Uterus (tissue), 4 donors: ENCODE data around the gene HMGXB4. TPM values are rescaled to one million over a fixed set of nuclear protein-coding genes. Genes with fewer than 3 reads are reported as not detected.

Experiments used
- DNase-seq, 2 donors: peaks; one replicate each; pipeline ENCODE4 v3.0.0-alpha.2; 2019 to 2020
- H3K27ac ChIP-seq, 2 donors: fragments of 200-600 bp; sonication (generic); 1 replicate in 1 of 2; 2 replicates in 1 of 2; pipeline ENCODE4 v1.5.1; 2016 to 2018
- H3K27me3 ChIP-seq, 2 donors: fragments of 200-600 bp; sonication (generic); one replicate each; pipeline ENCODE4 v1.5.1; 2018 to 2019; ENCODE audit warnings: control low read depth in 1 of 2
- H3K36me3 ChIP-seq, 2 donors: fragments of 200-600 bp; sonication (generic); one replicate each; pipeline ENCODE4 v1.5.1; 2019; ENCODE audit warnings: control low read depth in 1 of 2
- H3K4me1 ChIP-seq, 2 donors: fragments of 200-600 bp; sonication (generic); one replicate each; pipeline ENCODE4 v1.5.1; 2018 to 2019; ENCODE audit warnings: control low read depth in 1 of 2
- H3K4me3 ChIP-seq, 2 donors: fragments of 200-600 bp; sonication (generic); 1 replicate in 1 of 2; 2 replicates in 1 of 2; pipeline ENCODE4 v1.5.1; 2018 to 2019; ENCODE audit warnings: mild to moderate bottlenecking in 1 of 2
- H3K9me3 ChIP-seq, 2 donors: fragments of 200-600 bp; sonication (generic); one replicate each; pipeline ENCODE4 v1.5.1; 2019; ENCODE audit warnings: control low read depth in 1 of 2
- POLR2A ChIP-seq, 2 donors: fragments of 450-650 bp; IDR thresholded peaks; one replicate each; pipeline ENCODE4 v1.6.1; 2016; ENCODE audit warnings: antibody characterized with exemption in 2 of 2, mild to moderate bottlenecking in 1 of 2, moderate library complexity in 1 of 2
- intact Hi-C: fragments of 100-400 bp; cut with DNase I; formaldehyde crosslinking; loops from one replicate; pipeline ENCODE4 v1.15.1; 2023; ENCODE audit warnings: low total_unique reads
- total RNA-seq, 4 donors: library from RNA; depleted of rRNA in 3 of 4; stranded (reverse); fragments of >200 nt in 3 of 4; gene quantifications; one replicate each; pipeline versions ENCODE4 v1.1.0 to v1.2.4, GENCODE V29; 2014 to 2023
- TF ChIP-seq, protein P1 (sequence below), 4 experiments: fragments of 200-600 bp in 2 of 4; fragments of 450-650 bp in 2 of 4; sonication (generic) in 2 of 4; IDR thresholded peaks; one replicate each; pipeline ENCODE4 v1.5.1; 2016 to 2019; ENCODE audit warnings: antibody characterized with exemption in 4 of 4, mild to moderate bottlenecking in 2 of 4, moderate library complexity in 1 of 4
- donor health status: DM: yes; HTN: yes; CAD: no.

The HMGXB4 gene
- total RNA-seq, 4 donors from 2014 or later: 15.1 to 29.6 (median 20.8) TPM

DNA sequence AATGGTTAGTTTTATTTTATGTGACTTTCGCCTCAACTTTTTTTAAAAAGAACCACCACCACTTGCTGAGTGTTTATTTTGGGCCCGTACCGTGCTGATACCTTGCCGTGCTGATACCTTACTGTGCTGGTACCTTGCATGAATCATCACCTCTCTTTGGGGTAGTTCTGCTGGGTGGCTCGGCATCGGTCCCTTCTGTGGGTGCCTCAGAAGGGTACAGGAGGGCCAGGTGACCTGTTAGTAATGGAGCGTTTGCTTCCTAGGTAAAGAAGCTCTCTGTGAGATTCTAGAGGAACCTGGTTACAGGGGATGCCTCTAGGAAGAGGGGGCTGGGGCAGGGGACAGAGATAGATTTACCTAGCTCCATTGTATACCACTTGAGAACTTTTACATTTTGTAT, 59.5 kb downstream of the HMGXB4 start:
- Histone ChIP-seq H3K27me3 (no peaks in the 10 kb centered on the region), H3K9me3 (no peaks in the 10 kb centered on the region), H3K27ac (no peak overlapping the region), H3K4me1 (peaks cover 0 to 12% of the 10 kb centered on the region in 2 donors), H3K36me3 (no peaks in the 10 kb centered on the region), H3K4me3 (no peak overlapping the region)
- no peak for TF ChIP-seq POLR2A (IDR thresholded peaks at IDR 0.05)
- DNase-seq: peak in 1 of 2 donors; percentile 2
- intact Hi-C loops: no loop called here

DNA sequence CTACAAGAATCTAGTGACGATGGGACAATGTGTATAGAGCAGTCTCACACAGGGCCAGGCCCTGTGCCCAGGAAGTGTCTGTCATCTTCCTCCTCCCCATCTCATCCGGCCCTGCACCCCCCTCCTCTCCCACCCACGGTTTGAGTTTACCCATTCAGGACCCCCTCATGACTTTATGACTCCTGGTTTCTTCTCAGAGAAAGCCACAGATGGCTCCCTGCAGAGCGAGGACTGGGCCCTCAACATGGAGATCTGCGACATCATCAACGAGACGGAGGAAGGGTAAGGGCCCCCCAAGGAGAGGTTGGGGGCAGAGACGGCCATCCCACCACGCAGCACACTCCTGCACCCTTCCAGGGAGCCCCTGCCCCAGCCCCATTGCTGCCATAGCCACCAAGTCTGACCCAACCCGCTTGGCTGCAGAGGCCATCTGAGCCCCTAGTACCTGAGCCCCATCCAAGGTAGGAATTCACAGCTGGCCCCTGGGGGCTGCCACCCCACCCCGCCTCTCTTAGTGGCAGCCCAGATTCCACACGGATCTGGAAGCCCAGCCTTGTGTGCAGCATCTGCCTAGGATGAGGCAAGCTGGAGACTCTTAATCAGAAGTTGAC, 60.5 kb downstream of the HMGXB4 start:
- Histone ChIP-seq H3K4me1 (peaks cover 0 to 12% of the 10 kb centered on the region in 2 donors), H3K9me3 (no peaks in the 10 kb centered on the region), H3K27ac (no peak overlapping the region), H3K36me3 (no peaks in the 10 kb centered on the region), H3K27me3 (no peaks in the 10 kb centered on the region), H3K4me3 (no peak overlapping the region)
- intact Hi-C loops: no loop called here
- TF ChIP-seq, protein P1, sequence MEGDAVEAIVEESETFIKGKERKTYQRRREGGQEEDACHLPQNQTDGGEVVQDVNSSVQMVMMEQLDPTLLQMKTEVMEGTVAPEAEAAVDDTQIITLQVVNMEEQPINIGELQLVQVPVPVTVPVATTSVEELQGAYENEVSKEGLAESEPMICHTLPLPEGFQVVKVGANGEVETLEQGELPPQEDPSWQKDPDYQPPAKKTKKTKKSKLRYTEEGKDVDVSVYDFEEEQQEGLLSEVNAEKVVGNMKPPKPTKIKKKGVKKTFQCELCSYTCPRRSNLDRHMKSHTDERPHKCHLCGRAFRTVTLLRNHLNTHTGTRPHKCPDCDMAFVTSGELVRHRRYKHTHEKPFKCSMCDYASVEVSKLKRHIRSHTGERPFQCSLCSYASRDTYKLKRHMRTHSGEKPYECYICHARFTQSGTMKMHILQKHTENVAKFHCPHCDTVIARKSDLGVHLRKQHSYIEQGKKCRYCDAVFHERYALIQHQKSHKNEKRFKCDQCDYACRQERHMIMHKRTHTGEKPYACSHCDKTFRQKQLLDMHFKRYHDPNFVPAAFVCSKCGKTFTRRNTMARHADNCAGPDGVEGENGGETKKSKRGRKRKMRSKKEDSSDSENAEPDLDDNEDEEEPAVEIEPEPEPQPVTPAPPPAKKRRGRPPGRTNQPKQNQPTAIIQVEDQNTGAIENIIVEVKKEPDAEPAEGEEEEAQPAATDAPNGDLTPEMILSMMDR (IDR thresholded peaks at IDR 0.05): no peak
- TF ChIP-seq POLR2A (IDR thresholded peaks at IDR 0.05): no peak
- DNase-seq: no peak

DNA sequence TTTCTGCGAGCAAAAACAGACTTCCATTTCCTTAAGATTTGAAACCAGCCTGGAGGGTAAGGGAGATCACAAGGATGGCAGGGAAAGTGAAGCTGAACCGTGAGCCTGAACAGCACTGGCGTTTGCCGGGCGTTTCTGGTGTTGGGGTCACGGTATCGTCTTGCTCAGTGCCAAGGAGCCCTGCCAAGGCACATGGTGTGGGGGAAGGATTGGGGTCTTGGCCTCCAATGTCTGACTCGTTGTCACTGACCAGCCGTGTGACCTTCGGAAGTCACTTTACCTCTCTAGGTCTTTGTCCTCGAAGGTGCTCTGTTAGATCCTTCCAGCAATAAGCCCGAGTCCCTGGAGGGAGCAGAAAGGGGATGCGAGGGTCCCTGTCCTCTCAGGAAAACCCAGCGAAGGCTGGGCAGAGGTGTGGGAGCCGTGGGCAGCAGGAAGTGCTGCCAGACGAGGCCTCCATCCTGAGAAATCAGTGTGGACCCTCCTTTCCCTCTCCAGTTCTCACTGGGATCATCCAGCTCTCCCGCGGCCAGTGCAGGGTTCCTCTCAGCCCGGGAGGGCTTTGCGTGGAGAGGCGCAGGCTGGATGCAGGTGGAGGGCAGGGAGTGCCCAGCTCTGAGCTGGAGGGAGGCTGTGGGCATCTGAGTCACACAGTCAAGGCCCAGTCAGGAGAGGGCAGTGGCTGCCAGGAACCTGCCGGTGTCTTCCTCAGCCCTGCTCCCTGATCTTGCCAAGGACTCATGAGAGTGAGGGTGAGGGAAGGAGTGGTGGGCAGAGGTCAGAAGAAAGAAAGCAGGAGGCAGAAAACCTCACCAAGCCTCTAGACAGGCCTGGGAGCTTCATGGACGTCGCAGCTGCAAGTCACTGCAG, 61.3 kb downstream of the HMGXB4 start:
- no peaks in the 10 kb centered on the region for H3K27me3 ChIP-seq
- H3K9me3 ChIP-seq: no peaks in the 10 kb centered on the region
- H3K4me3 ChIP-seq: no peak overlapping the region
- intact Hi-C loops: no loop called here
- H3K4me1 ChIP-seq: peaks cover 0 to 6% of the 10 kb centered on the region in 2 donors
- TF ChIP-seq, protein P1 (IDR thresholded peaks at IDR 0.05): no peak
- no peak for DNase-seq
- no peaks in the 10 kb centered on the region for H3K36me3 ChIP-seq
- H3K27ac ChIP-seq: no peak overlapping the region

DNA sequence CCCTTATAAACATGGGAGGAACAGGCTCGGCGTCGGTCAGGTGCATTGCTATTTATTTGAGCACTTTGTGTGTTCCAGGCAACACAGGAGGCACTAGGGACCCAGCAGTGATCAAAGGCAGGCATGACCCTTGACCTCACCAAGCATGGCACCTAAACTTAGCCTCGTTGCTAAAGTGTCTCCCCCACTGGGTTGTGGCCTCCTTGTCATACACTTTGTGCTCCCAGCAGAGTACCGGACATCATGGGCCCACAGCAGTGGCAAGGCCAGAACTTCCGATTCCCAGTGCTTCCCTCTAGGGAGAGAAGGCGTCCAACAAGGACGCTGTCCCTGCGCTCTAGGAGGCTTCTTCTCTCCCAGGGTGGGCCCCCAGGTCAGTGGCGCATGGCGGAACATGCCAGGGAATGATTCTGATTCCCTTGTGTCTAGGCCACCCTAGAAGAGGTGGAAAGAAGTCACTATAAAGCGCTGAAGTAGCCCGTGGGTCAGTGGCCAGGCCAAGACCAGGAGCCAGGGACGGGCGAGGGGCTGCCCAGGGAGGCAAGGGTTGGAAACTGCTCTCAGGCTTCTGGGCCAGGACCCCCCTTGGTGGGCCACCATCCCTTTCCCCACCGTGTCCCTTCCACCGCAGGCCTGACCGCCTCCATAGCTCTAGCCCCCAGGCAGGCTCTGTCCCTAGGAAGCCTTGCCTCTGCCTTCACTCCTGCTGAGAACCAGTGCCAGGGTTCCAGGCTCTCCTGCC, 62.1 kb downstream of the HMGXB4 start:
- Histone ChIP-seq H3K27me3 (no peaks in the 10 kb centered on the region), H3K36me3 (no peaks in the 10 kb centered on the region), H3K9me3 (no peaks in the 10 kb centered on the region), H3K27ac (no peak overlapping the region), H3K4me3 (no peak overlapping the region), H3K4me1 (no peaks in the 10 kb centered on the region)
- intact Hi-C loops: no loop called here
- DNase-seq: no peak
- TF ChIP-seq, protein P1 (IDR thresholded peaks at IDR 0.05): no peak
- TF ChIP-seq POLR2A (IDR thresholded peaks at IDR 0.05): no peak

DNA sequence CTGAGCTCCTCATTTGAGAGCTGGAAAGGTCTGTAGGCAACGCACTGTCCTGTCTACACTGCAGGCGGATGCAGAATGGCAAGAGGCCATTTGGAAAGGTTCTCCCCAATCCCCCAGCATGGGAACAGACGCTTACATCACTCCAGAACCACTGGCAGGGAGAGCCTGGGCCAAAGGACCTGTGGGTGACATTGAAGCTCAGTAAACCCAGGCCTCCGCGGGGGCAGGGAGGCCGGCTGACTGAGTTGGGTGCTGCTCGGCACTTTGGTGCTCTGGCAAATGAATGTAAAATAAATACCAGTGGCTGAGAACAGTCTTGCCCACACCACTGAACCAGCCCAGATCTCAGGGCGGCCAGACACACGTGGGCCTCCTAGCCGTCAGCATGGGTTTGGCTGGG, 64.8 kb downstream of the HMGXB4 start:
- intact Hi-C loops: no loop called here
- Histone ChIP-seq H3K4me1 (no peaks in the 10 kb centered on the region), H3K4me3 (no peak overlapping the region), H3K9me3 (no peaks in the 10 kb centered on the region), H3K27me3 (no peaks in the 10 kb centered on the region), H3K36me3 (no peaks in the 10 kb centered on the region), H3K27ac (no peak overlapping the region)
- DNase-seq: no peak
- TF ChIP-seq, protein P1 (IDR thresholded peaks at IDR 0.05): no peak
- no peak for TF ChIP-seq POLR2A (IDR thresholded peaks at IDR 0.05)
